Panc1 (cell line): ENCODE data around the gene SRCIN1.

Experiments
- CTCF ChIP-seq: fragments of 450-650 bp; IDR thresholded peaks from 2 replicates; pipeline ENCODE4 v1.5.1; 2017; ENCODE audit warnings: mild to moderate bottlenecking
- POLR2AphosphoS5 ChIP-seq: IDR thresholded peaks from 2 replicates; pipeline ENCODE4 v1.6.1; 2012; ENCODE audit warnings: mild to moderate bottlenecking, low read depth, low read length, moderate library complexity
- SIN3A ChIP-seq: IDR thresholded peaks from 2 replicates; pipeline ENCODE4 v1.6.1; 2012; ENCODE audit warnings: low read depth, mild to moderate bottlenecking, low read length, moderate library complexity, borderline replicate concordance; ENCODE audit not compliant: insufficient read depth
- TCF7L2 ChIP-seq: IDR thresholded peaks from 2 replicates; pipeline ENCODE4 v1.6.1; 2011; ENCODE audit warnings: mild to moderate bottlenecking, low read depth, low read length, inconsistent platforms

GRCh38 chr17:38508570-38508950 is 97.2 kb downstream of the SRCIN1 start:
- TF ChIP-seq CTCF (no peak), POLR2AphosphoS5 (no peak), SIN3A (no peak), TCF7L2 (no peak)
